G401.6 (cell line): ENCODE data around the gene DKKL1.
A peak's percentile ranks its signal among the peaks of the same experiment; 100 is the strongest.
"Not testable (repeated sequence)": the region's sequence is repeated elsewhere in the genome, so short reads cannot be mapped to it uniquely, and the experiment has no call there.

Experiments
- FAIRE-seq: peaks from 2 replicates; lab custom pipeline; 2012; peaks lifted over from hg19 to GRCh38; lab: Jason Lieb, UNC

Gene DKKL1

DNA sequence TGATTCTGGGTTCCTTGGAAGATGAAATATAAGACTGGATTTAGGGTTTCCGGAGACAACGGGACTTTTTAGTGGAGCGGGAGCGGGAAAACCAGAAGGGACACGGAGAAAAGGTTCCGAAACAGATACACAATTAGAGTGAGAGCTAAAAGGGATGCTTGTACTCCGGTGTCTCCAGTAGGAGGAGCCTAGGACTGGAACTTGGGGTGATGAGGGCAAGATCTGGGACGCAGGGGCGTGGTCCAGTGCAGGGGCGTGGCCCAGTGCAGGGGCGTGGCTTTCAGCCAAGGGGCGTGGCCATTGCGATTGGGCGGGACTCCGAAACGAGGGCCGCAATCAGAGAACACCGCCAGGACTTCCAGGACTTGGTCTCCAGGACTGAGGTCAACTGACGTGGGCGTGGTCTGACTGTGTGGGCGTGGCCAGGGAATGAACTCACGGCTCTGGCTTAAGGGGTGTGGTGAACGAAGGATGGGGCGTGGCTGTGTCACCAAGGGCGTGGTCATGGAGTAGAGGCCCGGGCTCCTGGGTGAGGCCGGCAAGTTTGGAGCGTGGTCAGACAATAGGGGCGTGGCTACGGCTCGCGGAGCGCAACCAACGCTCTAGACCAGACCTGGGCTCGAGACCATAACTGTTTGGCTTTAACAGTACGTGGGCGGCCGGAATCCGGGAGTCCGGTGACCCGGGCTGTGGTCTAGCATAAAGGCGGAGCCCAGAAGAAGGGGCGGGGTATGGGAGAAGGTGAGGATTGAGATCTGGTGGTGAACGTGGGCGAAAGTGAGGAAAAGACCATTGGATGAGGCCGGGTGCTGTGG, at the start of gene DKKL1:
DKKL1 (plus strand) TSS at position 610 of the 815 bp plus-strand sequence; CDS start at position 732, 122 bp downstream.
- FAIRE-seq = peak; percentile 100

DNA sequence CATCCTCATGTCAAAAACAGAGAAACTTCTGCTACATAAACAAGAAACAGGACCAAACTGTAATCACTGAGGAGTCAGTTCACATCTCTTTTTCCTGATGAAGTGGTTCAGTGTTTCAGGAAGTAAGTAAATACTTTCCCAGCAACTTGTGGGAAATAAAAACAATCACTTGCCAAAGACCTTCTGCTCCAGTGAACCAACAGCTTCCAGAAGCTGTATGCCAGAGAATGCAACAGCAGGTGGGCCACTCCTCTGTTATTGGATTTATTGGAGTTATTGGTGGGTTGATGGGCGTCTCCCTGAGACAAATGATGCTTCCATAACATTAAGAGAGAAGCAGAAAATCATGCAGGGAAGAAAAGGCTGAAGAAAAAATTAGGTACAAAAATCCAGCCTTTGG, 48.6 kb upstream of the DKKL1 start:
- no peak for FAIRE-seq

DNA sequence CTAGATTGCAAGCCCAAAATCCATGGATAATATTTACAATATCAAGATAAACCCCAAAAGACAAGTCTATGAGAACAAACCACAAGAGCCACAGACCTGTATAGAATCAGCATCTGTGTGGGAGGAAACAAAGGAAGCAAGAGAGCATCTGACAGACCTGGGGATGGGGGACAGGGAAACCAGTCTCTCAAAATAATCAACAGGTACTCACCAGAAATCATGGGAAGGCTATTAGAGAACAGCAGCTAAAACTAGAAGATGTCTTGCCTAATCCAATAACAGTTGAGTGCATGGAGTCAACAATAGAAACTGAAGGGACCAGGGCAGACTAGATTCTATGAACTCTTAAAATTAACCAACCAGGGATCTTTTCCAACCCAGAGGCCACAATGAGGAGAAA, 47.4 kb upstream of the DKKL1 start:
- FAIRE-seq = no peak

DNA sequence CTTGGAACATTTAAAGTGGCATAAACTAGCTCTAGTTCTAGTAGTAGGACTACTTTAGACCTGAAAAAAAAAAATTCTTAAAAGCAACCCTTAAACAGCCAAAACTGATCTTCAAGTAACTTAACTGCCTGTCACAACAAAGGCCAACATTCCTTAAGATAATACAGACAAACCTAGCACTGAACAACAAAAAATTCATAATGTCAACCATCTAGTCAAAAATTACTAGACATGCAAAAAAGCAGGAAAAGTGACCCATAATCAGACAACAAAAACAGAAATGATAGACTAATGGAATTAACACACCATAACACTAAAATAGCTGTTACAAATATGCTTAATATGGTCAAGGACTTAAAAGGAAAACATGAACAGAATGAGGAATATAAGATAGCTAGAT, 45.4 kb upstream of the DKKL1 start:
- FAIRE-seq = no peak

DNA sequence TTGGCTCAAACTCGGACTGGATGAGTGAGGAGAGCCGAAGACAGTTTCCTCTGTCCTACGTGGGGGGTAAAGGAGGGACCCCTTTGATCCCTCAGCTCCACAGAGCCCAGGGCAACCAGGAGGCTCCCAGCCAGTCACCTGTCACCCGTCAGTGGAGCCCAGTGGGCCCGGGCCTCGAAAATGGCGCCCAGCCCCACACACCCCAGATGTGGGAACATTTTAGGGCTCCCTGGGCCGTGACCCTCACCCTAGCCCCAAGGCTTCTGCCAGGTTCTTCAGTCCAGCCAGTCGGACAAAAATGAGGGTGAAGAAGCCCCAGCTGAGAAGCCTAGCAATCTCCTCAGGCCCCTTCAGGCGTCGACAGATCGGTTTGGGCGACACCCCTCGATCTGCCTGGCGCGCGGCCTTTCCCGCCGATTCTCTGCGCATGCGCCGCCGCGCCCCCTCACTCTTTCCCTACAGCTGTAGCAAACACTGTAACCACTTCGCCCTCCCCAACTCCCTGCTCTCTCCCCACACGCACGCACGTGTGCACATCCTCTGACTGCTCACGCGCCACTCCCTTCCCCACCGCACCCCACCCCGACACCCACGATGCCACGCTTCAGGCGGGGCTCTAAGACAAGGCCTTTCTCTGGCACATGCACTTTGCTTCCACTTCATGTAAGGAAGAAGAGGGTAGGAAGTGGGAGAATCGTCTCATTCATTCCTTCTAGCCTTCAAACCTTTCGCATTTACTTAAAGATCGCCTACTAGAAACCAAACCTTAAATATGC, 38.7 kb upstream of the DKKL1 start, which contains the start of gene SLC6A16:
SLC6A16 (minus strand) TSS at position 391 of the 776 bp plus-strand sequence. CDS start 13,844 bp downstream, outside the sequence.
- no peak for FAIRE-seq

DNA sequence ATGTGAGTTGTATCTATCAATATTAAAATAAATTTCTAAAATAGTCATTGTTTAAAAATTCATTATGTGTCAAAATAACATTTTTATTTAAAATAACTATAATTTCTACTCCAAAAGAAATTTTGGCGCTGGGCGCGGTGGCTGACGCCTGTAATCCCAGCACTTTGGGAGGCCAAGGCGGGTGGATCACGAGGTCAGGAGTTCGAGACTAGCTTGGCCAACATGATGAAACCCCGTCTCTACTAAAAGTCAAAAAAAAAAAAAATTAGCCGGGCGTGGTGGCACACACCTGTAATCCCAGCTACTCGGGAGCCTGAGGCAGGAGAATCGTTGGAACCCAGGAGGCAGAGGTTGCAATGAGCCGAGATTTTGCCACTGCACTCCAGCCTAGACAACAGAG, 37.9 kb upstream of the DKKL1 start:
- FAIRE-seq = not testable (repeated sequence)

DNA sequence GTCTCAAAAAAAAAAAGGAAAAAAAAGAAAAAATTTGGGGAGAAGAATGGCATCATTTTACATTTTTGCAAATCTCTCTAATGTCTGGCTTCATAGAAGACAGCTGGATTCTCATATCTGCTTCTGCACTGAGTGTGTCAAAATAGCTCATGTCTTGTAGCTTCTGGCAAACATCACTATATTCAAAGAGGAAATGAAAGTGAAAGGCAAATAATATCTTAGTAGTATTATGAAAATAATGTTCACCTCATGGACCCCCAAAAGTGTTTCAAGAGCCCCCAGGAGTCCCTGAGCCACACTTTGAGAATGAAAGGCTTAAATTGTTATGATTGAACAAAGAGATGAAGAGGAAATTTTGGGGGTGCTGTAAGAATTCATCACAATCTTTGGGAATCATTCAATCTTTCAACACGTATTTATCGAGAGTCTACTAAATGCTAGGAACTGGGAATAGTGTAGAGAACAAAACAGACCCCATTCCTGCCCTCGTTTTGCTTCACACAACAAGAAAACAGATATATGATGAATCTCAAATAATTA, 37.4 kb upstream of the DKKL1 start:
- no peak for FAIRE-seq

DNA sequence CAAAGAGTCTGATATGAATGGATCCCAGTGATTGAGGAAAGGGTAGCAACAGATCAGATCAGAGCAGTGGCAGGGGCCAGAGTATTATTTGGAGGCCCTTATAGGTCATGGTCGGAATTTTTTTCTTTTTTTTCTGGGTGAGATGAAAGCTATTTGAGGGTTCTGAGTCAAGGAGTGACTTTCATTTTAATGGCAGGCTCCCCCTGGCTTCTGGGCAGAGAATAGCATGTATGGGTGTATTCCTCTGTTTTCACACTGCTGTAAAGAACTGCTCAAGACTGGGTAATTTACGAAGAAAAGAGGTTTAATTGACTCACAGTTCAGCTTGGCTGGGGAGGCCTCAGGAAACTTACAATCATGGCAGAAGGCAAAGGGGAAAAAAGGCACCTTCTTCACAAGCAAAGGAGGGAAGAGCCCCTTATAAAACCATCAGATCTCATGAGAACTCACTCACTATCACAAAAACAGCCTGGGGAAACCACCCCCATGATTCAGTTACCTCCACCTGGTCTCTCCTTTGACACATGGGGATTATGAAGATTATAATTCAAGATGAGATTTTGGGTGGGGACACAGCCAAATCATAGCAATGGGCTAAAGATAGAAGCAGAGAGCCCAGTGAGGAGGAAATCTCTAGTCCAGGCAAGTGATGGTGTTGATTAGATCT, 35.7 kb upstream of the DKKL1 start:
- peak; percentile 3 for FAIRE-seq

DNA sequence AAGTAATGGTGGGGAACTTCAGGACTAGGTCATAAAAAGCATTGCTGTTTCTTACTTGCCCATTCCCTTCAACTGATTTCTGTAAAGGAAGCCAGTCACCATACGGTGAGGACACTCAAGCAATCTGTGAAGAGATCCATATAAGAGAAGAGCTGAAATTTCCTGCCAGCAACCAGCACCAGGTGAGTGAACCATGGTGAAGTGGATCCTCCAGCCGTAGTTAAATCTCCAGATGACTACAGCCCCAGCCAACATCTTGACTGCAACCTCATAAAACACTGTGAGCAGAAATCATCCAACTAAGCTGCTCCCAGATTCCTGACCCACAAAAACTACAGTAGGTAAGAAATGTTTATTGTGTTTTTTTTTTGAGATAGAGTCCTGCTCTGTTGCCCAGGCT, 34.9 kb upstream of the DKKL1 start:
- no peak for FAIRE-seq

DNA sequence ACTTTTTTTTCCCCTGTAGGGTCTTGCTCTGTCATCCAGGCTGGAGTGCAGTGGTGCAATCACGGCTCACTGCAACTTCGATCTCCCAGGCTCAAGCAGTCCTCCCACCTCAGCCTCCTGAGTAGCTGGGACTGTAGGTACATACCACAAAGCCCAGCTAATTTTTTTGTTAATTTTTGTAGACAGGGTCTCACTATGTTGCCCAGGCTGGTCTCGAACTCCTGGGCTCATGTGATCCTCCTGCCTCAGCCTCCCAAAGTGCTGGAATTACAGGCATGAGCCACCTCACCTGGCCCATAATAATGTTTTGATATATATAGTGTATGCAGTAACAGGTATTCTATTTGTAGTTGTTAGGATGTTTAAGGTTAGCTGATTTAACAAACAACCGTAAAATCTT, 32.5 kb upstream of the DKKL1 start:
- not testable (repeated sequence) for FAIRE-seq

DNA sequence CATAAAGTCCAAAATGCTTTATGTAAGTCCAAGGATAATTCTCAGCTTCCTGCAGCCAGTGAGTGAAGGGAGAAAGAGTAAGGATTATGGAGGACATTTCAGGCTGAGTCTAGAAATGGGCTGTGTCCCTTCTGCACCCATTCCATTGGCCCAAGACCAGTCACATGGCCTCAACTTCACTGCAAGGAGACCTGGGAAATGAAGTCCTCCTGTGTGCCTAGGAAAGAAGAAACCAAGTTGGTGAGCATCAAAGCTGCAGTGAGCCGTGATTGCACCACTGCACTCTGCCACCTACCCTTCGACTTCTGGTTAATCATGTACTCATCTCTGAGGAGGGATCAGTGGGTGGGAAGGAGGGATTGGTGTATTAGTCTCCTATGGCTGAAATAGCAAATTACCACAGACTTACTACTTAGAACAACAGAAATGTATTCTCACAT, 32.0 kb upstream of the DKKL1 start:
- FAIRE-seq = peak; percentile 53

DNA sequence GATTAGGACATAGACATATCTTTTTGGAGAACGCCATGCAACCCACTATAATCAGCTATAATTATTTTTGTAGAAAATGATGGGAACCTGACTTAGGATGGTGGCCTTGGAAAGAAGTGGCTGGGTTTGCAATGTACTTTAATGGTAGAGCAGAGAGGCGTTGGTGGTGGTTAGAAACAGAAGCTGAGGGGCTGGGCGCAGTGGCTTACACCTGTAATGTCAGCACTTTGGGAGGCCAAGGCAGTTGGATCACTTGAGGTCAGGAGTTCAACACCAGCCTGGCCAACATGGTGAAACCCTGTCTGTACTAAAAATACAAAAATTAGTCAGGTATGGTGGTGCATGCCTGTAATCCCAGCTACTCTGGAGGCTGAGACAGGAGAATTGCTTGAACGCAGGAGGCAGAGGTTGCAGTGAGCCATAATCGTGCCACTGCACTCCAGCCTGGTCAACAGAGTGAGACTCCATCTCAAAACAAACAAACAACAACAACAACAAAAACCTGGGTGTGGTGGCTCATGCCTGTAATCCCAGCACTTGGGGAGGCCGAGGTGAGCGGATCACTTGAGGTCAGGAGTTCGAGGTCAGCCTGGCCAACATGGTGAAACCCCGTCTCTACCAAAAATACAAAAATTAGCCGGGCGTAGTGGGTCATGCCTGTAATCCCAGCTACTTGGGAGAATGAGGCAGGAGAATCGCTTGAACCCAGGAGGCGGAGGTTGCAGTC, 30.8 kb upstream of the DKKL1 start:
- FAIRE-seq = not testable (repeated sequence)

DNA sequence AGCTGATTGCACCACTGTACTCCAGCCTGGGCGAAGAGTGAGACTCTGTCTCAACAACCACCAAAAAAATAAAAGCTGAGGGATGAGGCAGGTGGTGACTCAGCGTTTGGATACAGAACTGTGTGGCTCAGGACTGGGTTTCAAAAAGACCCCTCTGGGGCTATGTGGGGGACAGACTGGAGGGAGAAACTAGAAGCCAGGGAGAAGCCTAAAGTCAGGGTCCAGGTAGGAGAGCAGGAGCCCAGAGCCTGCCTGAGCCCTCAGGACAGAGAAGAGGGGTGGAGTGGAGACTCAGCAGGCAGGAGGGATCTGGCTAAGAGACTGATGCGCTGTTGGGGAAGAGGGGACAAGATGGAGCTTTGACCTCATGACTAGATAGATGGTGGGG, 30.3 kb upstream of the DKKL1 start:
- FAIRE-seq = no peak

DNA sequence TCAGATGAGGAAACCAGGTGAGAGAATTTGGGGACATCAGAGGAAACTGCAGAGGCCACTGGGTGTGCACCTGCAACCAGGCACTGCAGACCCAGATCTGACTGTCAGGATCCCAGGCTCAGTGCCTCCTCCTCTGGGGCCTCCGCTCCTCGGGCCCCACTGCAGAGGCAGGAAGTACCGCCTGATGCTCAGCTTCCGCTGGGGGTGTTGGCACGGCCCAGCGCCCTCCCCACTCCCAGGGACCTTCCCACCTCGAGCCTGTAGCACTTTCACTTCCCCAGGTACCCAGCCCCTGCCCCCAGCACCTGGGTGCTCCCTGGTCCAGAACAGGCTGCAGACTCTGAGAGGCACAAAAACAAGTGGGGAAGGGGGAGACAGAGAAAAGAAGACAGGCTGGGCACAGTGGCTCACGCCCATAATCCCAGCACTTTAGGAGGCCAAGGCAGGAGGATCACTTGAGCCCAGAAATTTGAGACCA, 29.8 kb upstream of the DKKL1 start:
- no peak for FAIRE-seq

DNA sequence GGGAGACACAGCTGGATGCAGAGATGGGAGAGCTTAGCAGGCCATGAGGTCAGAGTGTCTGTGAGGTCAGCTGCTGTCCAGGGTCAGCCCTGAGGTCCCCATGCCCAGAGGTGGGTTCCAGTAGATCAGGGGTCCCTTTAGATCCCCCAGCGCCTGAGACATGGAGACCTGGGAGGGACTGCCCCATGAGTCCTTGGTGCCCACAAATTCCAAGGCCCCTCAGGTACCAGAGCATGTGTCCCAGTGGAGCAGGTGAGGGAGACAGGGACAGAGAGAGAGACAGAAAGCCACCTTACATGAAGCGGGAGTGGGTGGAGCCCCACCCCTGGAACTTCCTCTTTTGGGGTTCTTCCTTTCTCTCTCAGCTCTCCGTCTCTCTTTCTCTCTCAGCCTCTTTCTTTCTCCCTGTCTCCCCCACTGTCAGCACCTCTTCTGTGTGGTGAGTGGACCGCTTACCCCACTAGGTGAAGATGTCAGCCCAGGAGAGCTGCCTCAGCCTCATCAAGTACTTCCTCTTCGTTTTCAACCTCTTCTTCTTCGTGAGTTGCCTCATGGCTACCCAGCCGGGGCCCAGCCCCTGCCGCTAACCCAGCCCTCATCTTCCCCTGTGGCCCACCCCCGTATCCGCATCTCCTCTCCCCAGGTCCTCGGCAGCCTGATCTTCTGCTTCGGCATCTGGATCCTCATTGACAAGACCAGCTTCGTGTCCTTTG, 28.4 kb upstream of the DKKL1 start, which contains the start of gene CD37:
CD37 (plus strand) TSS at position 336 of the 713 bp plus-strand sequence; CDS start at position 471, 135 bp downstream.
- no peak for FAIRE-seq

DNA sequence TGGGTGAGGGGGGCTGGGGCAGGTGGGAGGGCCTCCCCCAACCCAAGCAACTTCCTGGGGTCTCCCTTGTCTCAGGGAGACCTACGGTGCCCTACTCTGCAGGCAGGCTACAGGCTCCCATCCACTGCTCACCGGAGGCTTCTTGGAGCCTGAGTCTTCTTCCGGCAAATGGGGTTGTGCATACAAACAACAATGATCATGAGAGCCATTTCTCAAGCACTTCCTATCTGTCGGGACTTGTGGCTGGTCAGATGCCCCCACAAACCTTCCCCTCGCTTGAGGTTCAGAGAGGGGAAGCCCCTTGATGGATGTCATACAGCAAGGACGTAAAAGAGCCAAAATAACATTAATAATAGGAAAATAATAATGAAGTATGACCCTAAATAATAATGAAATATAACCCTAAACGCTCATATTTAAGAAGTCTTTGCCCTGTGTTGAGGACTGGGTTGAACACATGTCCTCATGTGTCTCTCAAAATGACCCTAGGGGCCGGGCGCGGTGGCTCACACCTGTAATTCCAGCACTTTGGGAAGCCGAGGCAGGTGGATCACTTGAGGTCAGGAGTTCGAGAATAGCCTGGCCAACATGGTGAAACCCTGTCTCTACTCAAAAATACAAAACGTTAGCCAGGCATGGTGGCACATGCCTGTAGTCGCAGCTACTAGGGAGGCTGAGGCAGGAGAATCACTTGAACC, 27.7 kb upstream of the DKKL1 start:
- FAIRE-seq = no peak

DNA sequence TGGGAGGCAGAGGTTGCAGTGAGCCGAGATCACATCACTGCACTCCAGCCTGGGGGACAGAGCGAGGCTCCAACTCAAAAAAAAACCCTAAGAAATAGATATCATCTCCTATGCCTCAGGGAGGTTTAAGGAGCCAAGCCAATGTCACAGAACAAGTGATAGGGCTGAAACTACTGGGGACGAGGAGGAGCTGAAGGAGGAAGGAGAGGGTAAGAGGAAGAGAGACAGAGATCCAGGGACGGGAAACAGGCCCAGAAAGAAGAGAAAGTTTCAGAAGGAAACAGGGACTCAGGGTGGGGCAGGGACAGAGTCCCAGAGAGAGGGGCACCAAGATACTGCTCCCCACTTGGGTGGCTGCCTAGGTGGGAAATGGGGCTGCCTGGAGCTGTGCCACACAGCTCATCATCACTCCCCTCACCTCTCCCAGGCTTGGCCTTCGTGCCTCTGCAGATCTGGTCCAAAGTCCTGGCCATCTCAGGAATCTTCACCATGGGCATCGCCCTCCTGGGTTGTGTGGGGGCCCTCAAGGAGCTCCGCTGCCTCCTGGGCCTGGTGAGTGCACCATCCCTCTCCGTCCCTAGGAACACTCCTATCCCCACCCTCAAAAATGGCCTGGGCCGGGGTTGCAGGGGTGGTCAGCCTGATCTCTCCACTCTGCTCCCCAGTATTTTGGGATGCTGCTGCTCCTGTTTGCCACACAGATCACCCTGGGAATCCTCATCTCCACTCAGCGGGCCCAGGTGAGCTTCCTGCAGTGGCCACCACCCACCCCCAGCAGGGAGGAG, 27.0 kb upstream of the DKKL1 start:
- no peak for FAIRE-seq

DNA sequence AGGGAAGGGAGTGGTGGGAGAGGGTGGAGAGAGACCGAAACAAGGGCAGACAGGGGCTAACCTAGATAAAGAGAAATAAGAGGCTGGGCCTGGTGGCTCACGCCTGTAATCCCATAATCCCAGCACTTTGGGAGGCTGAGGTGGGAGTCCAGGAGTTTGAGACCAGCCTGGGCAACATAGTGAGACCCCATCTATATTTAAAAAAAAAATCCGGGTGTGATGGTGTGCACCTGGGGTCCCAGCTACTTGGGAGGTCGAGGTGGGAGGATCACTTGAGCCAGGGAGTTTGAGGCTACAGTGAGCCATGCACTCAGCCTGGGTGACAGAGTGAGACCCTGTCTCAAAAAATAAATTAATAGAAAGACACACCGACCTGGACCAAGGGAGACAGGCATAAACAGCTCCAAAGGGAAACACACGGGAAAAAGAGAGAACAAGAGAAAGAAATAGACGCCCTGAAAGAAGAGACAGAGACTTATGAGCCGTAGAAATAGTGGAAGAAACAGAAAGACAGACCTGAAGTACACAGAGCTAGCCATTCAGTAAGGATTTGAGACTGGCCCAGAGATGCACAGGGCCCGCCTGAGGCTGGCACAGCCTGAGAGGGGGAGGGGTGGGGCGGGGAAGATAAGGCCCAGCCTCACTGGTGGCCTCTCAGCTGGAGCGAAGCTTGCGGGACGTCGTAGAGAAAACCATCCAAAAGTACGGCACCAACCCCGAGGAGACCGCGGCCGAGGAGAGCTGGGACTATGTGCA, 26.2 kb upstream of the DKKL1 start:
- FAIRE-seq = no peak
